ENCODE results near the gene PSME3IP1.

DNA sequence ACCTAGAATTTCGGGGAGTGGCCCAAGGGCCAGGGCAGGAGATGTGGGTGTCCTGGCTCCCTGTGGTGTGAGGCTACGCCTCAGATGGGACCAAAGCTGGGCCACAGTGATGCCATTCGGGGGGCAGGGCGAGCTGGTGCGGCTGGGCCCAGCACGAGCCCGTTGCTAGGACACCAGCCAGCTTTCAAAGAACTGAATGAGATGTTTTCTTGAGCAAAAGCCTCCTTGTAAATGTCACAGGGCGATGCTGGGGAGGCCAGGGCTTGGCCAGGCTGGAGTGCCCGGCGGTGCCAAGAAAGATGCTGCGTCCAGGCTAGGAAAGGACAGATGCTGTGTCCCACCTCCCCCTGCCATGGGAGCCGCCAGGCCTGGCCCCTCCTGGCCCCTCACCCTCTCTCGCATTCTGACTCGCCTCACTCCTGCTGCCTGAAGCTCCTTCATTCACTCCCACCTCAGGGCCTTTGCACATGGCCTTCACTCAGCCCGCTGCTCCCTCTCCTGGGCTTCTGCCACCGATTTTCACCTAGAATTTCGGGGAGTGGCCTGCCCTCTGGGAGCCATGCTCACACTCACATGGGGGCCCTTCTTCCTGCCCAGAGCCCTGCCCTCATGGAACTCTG lies 54.4 kb downstream of the PSME3IP1 start:
- TF ChIP-seq, protein P1, sequence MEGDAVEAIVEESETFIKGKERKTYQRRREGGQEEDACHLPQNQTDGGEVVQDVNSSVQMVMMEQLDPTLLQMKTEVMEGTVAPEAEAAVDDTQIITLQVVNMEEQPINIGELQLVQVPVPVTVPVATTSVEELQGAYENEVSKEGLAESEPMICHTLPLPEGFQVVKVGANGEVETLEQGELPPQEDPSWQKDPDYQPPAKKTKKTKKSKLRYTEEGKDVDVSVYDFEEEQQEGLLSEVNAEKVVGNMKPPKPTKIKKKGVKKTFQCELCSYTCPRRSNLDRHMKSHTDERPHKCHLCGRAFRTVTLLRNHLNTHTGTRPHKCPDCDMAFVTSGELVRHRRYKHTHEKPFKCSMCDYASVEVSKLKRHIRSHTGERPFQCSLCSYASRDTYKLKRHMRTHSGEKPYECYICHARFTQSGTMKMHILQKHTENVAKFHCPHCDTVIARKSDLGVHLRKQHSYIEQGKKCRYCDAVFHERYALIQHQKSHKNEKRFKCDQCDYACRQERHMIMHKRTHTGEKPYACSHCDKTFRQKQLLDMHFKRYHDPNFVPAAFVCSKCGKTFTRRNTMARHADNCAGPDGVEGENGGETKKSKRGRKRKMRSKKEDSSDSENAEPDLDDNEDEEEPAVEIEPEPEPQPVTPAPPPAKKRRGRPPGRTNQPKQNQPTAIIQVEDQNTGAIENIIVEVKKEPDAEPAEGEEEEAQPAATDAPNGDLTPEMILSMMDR (IDR thresholded peaks at IDR 0.05; ENCODE audit: low read depth, low read length): no peak
- no peak for TF ChIP-seq POLR2A (IDR thresholded peaks at IDR 0.05; ENCODE audit: extremely low read depth, insufficient read length)
- TF ChIP-seq MYC (IDR thresholded peaks at IDR 0.05; ENCODE audit: low read depth, low read length): no peak

All from NB4 (cell line).